Umbilical cord (tissue), 2 donors: ENCODE results near the gene KCNK5. TPM values are rescaled to one million over a fixed set of nuclear protein-coding genes. Genes with fewer than 3 reads are reported as not detected.
A peak's percentile ranks its signal among the peaks of the same experiment; 100 is the strongest.

Experiments
- DNase-seq: peaks from one replicate; pipeline ENCODE4 v3.0.0-alpha.2; 2015; ENCODE audit warnings: low spot score
- total RNA-seq: library from RNA; depleted of rRNA; stranded (reverse); fragments of >200 nt; gene quantifications from one replicate; pipeline ENCODE4 v1.2.3, GENCODE V29; 2014; ENCODE audit warnings: low replicate concordance; ENCODE audit not compliant: insufficient read depth

The KCNK5 gene
- total RNA-seq, 1 donor from 2014 or later = not detected

- DNase-seq = no peak
These were observed 51.0 kb downstream of the KCNK5 start for GRCh38 chr6:39178235-39178634.

GRCh38 chr6:39177130-39177529, 52.1 kb downstream of the KCNK5 start:
- DNase-seq = no peak

- no peak for DNase-seq
These were observed 56.0 kb downstream of the KCNK5 start for GRCh38 chr6:39173270-39173669.

GRCh38 chr6:39172377-39172757, 56.9 kb downstream of the KCNK5 start:
- no peak for DNase-seq

- no peak for DNase-seq
These were observed 57.5 kb downstream of the KCNK5 start for GRCh38 chr6:39171489-39172376.

GRCh38 chr6:39170860-39171259, 58.4 kb downstream of the KCNK5 start:
- DNase-seq = no peak

- no peak for DNase-seq
These were observed 58.9 kb downstream of the KCNK5 start for GRCh38 chr6:39170389-39170788.

- DNase-seq = no peak
These were observed 59.6 kb downstream of the KCNK5 start for GRCh38 chr6:39169448-39170344.

- no peak for DNase-seq
These were observed 61.2 kb downstream of the KCNK5 start for GRCh38 chr6:39167866-39168625.

- DNase-seq = no peak
These were observed 62.0 kb downstream of the KCNK5 start for GRCh38 chr6:39167321-39167720.

GRCh38 chr6:39166912-39167290, 62.4 kb downstream of the KCNK5 start:
- DNase-seq = no peak

GRCh38 chr6:39166189-39166911, 62.9 kb downstream of the KCNK5 start:
- peak; percentile 68 for DNase-seq

GRCh38 chr6:39157511-39157910, 71.8 kb downstream of the KCNK5 start:
- DNase-seq = no peak

GRCh38 chr6:39156801-39157200, 72.5 kb downstream of the KCNK5 start:
- no peak for DNase-seq

- DNase-seq = no peak
These were observed 74.6 kb downstream of the KCNK5 start for GRCh38 chr6:39154705-39155104.

- DNase-seq = no peak
These were observed 75.4 kb downstream of the KCNK5 start for GRCh38 chr6:39153766-39154397.

GRCh38 chr6:39152262-39152661, 77.0 kb downstream of the KCNK5 start:
- no peak for DNase-seq

GRCh38 chr6:39151211-39151610, 78.1 kb downstream of the KCNK5 start:
- no peak for DNase-seq

GRCh38 chr6:39144481-39145173, 84.6 kb downstream of the KCNK5 start:
- no peak for DNase-seq
